Astrocyte (in vitro differentiated cells and primary cell): ENCODE data around the gene TEX14. TPM values are rescaled to one million over a fixed set of nuclear protein-coding genes. Genes with fewer than 3 reads are reported as not detected.
"Not testable (repeated sequence)": the region's sequence is repeated elsewhere in the genome, so short reads cannot be mapped to it uniquely, and the experiment has no call there.

Source experiments
- DNase-seq: peaks from one replicate; pipeline ENCODE4 v3.0.0-alpha.2; 2010; ENCODE audit warnings: low read depth
- FAIRE-seq: peaks from 2 replicates; lab custom pipeline; 2011; peaks lifted over from hg19 to GRCh38; lab: Jason Lieb, UNC
- H2AFZ ChIP-seq: 2 replicates; pipeline ENCODE4 v1.6.0; 2012; ENCODE audit warnings: low read depth, low read length, inconsistent platforms
- H3K27ac ChIP-seq: 2 replicates; pipeline ENCODE4 v1.5.1; 2011; ENCODE audit warnings: low read depth, low read length, inconsistent platforms
- H3K27me3 ChIP-seq: 2 replicates; pipeline ENCODE4 v1.6.0; 2011; ENCODE audit warnings: low read length, inconsistent platforms; ENCODE audit not compliant: insufficient read depth
- H3K36me3 ChIP-seq: 2 replicates; pipeline ENCODE4 v1.5.1; 2011; ENCODE audit warnings: low read length, inconsistent platforms; ENCODE audit not compliant: insufficient read depth
- H3K4me1 ChIP-seq: 2 replicates; pipeline ENCODE4 v1.5.1; 2011; ENCODE audit warnings: low read length, inconsistent platforms; ENCODE audit not compliant: insufficient read depth
- H3K4me2 ChIP-seq: 2 replicates; pipeline ENCODE4 v1.6.0; 2012; ENCODE audit warnings: low read length, inconsistent platforms
- H3K4me3 ChIP-seq: 2 replicates; pipeline ENCODE4 v1.5.1; 2011; ENCODE audit warnings: low read depth, mild to moderate bottlenecking, low read length, inconsistent platforms; ENCODE audit not compliant: insufficient read depth
- H3K79me2 ChIP-seq: 2 replicates; pipeline ENCODE4 v1.6.0; 2012; ENCODE audit warnings: mild to moderate bottlenecking, low read length, inconsistent platforms; ENCODE audit not compliant: insufficient read depth
- H3K9ac ChIP-seq: 2 replicates; pipeline ENCODE4 v1.6.0; 2012; ENCODE audit warnings: mild to moderate bottlenecking, low read length, inconsistent platforms
- H3K9me3 ChIP-seq: 2 replicates; pipeline ENCODE4 v1.5.1; 2012; ENCODE audit warnings: low read depth, mild to moderate bottlenecking, low read length, inconsistent platforms; ENCODE audit not compliant: insufficient read depth
- H4K20me1 ChIP-seq: 2 replicates; pipeline ENCODE4 v1.6.0; 2012; ENCODE audit warnings: low read length, inconsistent platforms; ENCODE audit not compliant: insufficient read depth
- H3K27ac Mint-ChIP-seq: one replicate; pipeline ENCODE4 v1.8.0; 2021; ENCODE audit warnings: mild to moderate bottlenecking, mixed read lengths; ENCODE audit not compliant: unreplicated experiment
- H3K27me3 Mint-ChIP-seq: one replicate; pipeline ENCODE4 v1.8.0; 2021; ENCODE audit warnings: low read depth, mixed read lengths; ENCODE audit not compliant: unreplicated experiment
- H3K36me3 Mint-ChIP-seq: one replicate; pipeline ENCODE4 v1.8.0; 2021; ENCODE audit warnings: low read depth, mixed read lengths; ENCODE audit not compliant: unreplicated experiment
- H3K4me1 Mint-ChIP-seq: one replicate; pipeline ENCODE4 v1.8.0; 2021; ENCODE audit warnings: low read depth, mixed read lengths; ENCODE audit not compliant: unreplicated experiment
- H3K4me3 Mint-ChIP-seq: one replicate; pipeline ENCODE4 v1.8.0; 2021; ENCODE audit warnings: mild to moderate bottlenecking, moderate library complexity, mixed read lengths; ENCODE audit not compliant: unreplicated experiment
- H3K9me3 Mint-ChIP-seq: one replicate; pipeline ENCODE4 v1.8.0; 2021; ENCODE audit warnings: mild to moderate bottlenecking, mixed read lengths; ENCODE audit not compliant: unreplicated experiment
- CTCF ChIP-seq: IDR thresholded peaks from 2 replicates; pipeline ENCODE4 v1.5.1; 2011; ENCODE audit warnings: low read depth, mild to moderate bottlenecking, inconsistent platforms, low read length, moderate library complexity; ENCODE audit not compliant: insufficient read depth
- EZH2 ChIP-seq: IDR thresholded peaks from 2 replicates; pipeline ENCODE4 v1.6.1; 2012; ENCODE audit warnings: mild to moderate bottlenecking, low read length, inconsistent platforms; ENCODE audit not compliant: insufficient read depth
- total RNA-seq: library from RNA; stranded (reverse); gene quantifications from 2 replicates; pipeline ENCODE4 v1.2.1, GENCODE V29; 2021

TEX14 gene
- total RNA-seq, 1 donor from 2014 or later, result 0.09 TPM

- Mint-ChIP-seq H3K36me3 (peaks cover 3% of the 10 kb centered on the region), H3K27ac (no peak overlapping the region), H3K27me3 (peaks cover 6% of the 10 kb centered on the region), H3K4me3 (no peak overlapping the region), H3K9me3 (no peaks in the 10 kb centered on the region), H3K4me1 (no peaks in the 10 kb centered on the region)
- Histone ChIP-seq H3K9me3 (no peaks in the 10 kb centered on the region), H3K4me3 (no peak overlapping the region), H3K4me2 (no peak overlapping the region), H3K4me1 (no peaks in the 10 kb centered on the region), H3K79me2 (no peaks in the 10 kb centered on the region), H3K27me3 (no peaks in the 10 kb centered on the region), H3K27ac (no peak overlapping the region), H4K20me1 (no peaks in the 10 kb centered on the region), H2AFZ (no peak overlapping the region), H3K9ac (no peak overlapping the region), H3K36me3 (no peaks in the 10 kb centered on the region)
- TF ChIP-seq EZH2 (no peak), CTCF (no peak)
- no peak for DNase-seq
- FAIRE-seq, result no peak
These were observed 108.4 kb downstream of the TEX14 start for GRCh38 chr17:58583486-58583885.

GRCh38 chr17:58582718-58583117 is 109.1 kb downstream of the TEX14 start:
- not testable (repeated sequence) for H3K4me1 Mint-ChIP-seq, FAIRE-seq, H3K4me3 ChIP-seq, H3K79me2 ChIP-seq, H3K9me3 Mint-ChIP-seq, H4K20me1 ChIP-seq, H3K27ac Mint-ChIP-seq, DNase-seq, H2AFZ ChIP-seq, H3K4me2 ChIP-seq, H3K27ac ChIP-seq, H3K4me1 ChIP-seq, H3K36me3 ChIP-seq, H3K27me3 Mint-ChIP-seq, H3K4me3 Mint-ChIP-seq, H3K9ac ChIP-seq, H3K9me3 ChIP-seq, H3K36me3 Mint-ChIP-seq, H3K27me3 ChIP-seq

GRCh38 chr17:58580671-58581070 is 111.2 kb downstream of the TEX14 start:
- Histone ChIP-seq H3K4me1 (peaks cover under 1% of the 10 kb centered on the region), H2AFZ (no peak overlapping the region), H3K9ac (no peak overlapping the region), H4K20me1 (no peaks in the 10 kb centered on the region), H3K9me3 (no peaks in the 10 kb centered on the region), H3K79me2 (no peaks in the 10 kb centered on the region), H3K4me3 (no peak overlapping the region), H3K27ac (no peak overlapping the region), H3K4me2 (no peak overlapping the region), H3K27me3 (no peaks in the 10 kb centered on the region), H3K36me3 (no peaks in the 10 kb centered on the region)
- Mint-ChIP-seq H3K4me3 (no peak overlapping the region), H3K9me3 (no peaks in the 10 kb centered on the region), H3K36me3 (peaks cover 3% of the 10 kb centered on the region), H3K27ac (no peak overlapping the region), H3K27me3 (peaks cover 6% of the 10 kb centered on the region), H3K4me1 (peaks cover 11% of the 10 kb centered on the region)
- TF ChIP-seq EZH2, result no peak
- no peak for TF ChIP-seq CTCF
- FAIRE-seq, result no peak
- no peak for DNase-seq
